Heart left ventricle (tissue), 16 donors: ENCODE results near the gene SPATS2L. TPM values are rescaled to one million over a fixed set of nuclear protein-coding genes. Genes with fewer than 3 reads are reported as not detected.

Experiments used
- ATAC-seq, 4 donors: fragments of 200-7000 bp; cut with Tn5 transposase; one replicate each; pipeline ENCODE4 v1.9.1; 2020 to 2022; ENCODE audit warnings: moderate library complexity in 4 of 4, mild to moderate bottlenecking in 3 of 4, moderate number of reproducible peaks in 1 of 4
- DNase-seq, 5 donors: peaks; one replicate each; pipeline ENCODE4 v3.0.0-alpha.2; 2020
- H3K27ac ChIP-seq, 12 donors: fragments of 200-600 bp; sonication (generic) in 4 of 12; one replicate each; pipeline versions ENCODE4 v1.5.0 to v1.8.0; 2016 to 2022; ENCODE audit warnings: mild to moderate bottlenecking in 2 of 12
- H3K27me3 ChIP-seq, 9 donors: fragments of 200-600 bp; sonication (generic) in 2 of 9; one replicate each; pipeline versions ENCODE4 v1.5.1 to v1.8.0; 2016 to 2022; ENCODE audit warnings: mild to moderate bottlenecking in 3 of 9
- H3K36me3 ChIP-seq, 9 donors: fragments of 200-600 bp; sonication (generic) in 2 of 9; one replicate each; pipeline versions ENCODE4 v1.5.0 to v1.8.0; 2018 to 2022; ENCODE audit warnings: mild to moderate bottlenecking in 2 of 9
- H3K4me1 ChIP-seq, 12 donors: fragments of 200-600 bp; sonication (generic) in 4 of 12; one replicate each; pipeline versions ENCODE4 v1.5.0 to v1.8.0; 2016 to 2022; ENCODE audit warnings: mild to moderate bottlenecking in 3 of 12
- H3K4me3 ChIP-seq, 12 donors: fragments of 200-600 bp; sonication (generic) in 4 of 12; one replicate each; pipeline versions ENCODE4 v1.5.0 to v1.8.0; 2017 to 2022; ENCODE audit warnings: mild to moderate bottlenecking in 9 of 12, moderate library complexity in 4 of 12
- H3K9me3 ChIP-seq, 12 donors: fragments of 200-600 bp; sonication (generic) in 4 of 12; one replicate each; pipeline versions ENCODE4 v1.5.0 to v1.8.0; 2016 to 2022; ENCODE audit warnings: mild to moderate bottlenecking in 1 of 12
- POLR2A ChIP-seq, 2 donors: fragments of 450-650 bp; IDR thresholded peaks; one replicate each; pipeline ENCODE4 v1.6.1; 2017; ENCODE audit warnings: antibody characterized with exemption in 2 of 2, mild to moderate bottlenecking in 2 of 2, moderate library complexity in 2 of 2
- WGBS, 4 donors: extraction: QIAGEN DNeasy Blood & Tissue Kit in 2 of 4; methylation state at CpG; one replicate each; pipeline versions ENCODE4 v1.1.5 to v1.1.7; 2013 to 2018; 5-methylcytosine and 5-hydroxymethylcytosine counted together
- intact Hi-C, 10 donors: fragments of 100-400 bp; cut with DNase I; formaldehyde crosslinking; loops; one replicate each; pipeline versions ENCODE4 v1.11.1 to v1.14.2; 2022
- polyA plus RNA-seq, 2 donors: library from polyadenylated mRNA; stranded (reverse); fragments of 200-250 nt; gene quantifications; one replicate each; pipeline ENCODE4 v1.2.3, GENCODE V29; 2013
- total RNA-seq, 9 donors: library from RNA; depleted of rRNA in 2 of 9; stranded (reverse); fragments of >200 nt in 2 of 9; fragmentation: NEBNext Ultra II Directional in 3 of 9; extraction: Animal tissue kit (Norgen Biotek cat#: 25700) in 3 of 9; gene quantifications; one replicate each; pipeline versions ENCODE4 v1.1.0 to v1.2.4, GENCODE V29; 2016 to 2023
- TF ChIP-seq, protein P1 (sequence below), 12 donors: fragments of 200-600 bp; sonication (generic) in 4 of 12; IDR thresholded peaks; one replicate each; pipeline versions ENCODE4 v1.5.0 to v1.8.0; 2018 to 2022; ENCODE audit warnings: antibody characterized with exemption in 12 of 12, mild to moderate bottlenecking in 5 of 12
- donor health status: ischemic (EF 13 %, LVEDD 7.1; RV severe dilation, severe dysfunction).
- donor health status: healthy with polysubstance abuse.
- donor health status: DM: no; HTN: yes; CAD: no.
- donor health status: DM: no; HTN: no; CAD: no.
- donor health status: ischemic (EF 25% LVEDD 6.9; RV normal size, moderate dysfunction).
- donor health status: ischemic (EF 25% LVEDD 5.7; RV mildly dilated, moderate dysfunction).
- donor health status: healthy.
- donor health status: DM: yes; HTN: yes; CAD: no.
- donor health status: ischemic (EF 35%, LVEDD 5.7; RV mildly dilated, moderate dysfunction).
- donor health status: nonischemic (EF 11% LVEDD 7.7; RV severe dilation, severe dysfunction).
- donor health status: DM: yes; HTN: yes; CAD: no.
- donor health status: PGD.
- donor health status: ischemic (EF 29% LVEDD 5.4; RV normal size, mild dysfunction).
- donor health status: nonischemic (EF 23%, LVEDD 6.1; RV moderate dilation, normal function).

The SPATS2L gene
- total and polyA plus RNA-seq, 11 donors = 34.9 to 177 (median 102) TPM

DNA sequence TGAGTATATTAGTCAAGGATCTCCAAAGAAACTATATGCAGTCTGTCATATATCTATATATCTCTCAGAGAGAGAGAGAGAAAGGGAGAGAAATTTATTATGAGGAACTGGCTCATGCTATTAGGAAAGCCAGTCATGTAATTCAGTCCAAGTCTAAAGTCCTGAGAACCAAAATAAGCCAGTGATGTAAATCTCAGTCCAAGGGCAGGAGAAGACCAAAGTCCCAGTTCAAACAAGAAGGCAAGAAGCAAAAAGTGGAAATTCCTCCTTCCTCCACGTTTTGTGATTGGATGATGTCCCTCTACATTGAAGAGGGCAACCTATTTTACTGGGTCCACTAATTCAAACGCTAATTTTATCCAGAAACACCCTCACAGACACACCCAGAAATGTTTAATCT is 34.2 kb upstream of the SPATS2L start:
- Histone ChIP-seq H3K36me3 (no peaks in the 10 kb centered on the region), H3K4me1 (no peaks in the 10 kb centered on the region), H3K27ac (no peak overlapping the region), H3K4me3 (no peak overlapping the region), H3K27me3 (no peaks in the 10 kb centered on the region), H3K9me3 (no peaks in the 10 kb centered on the region)
- DNase-seq = no peak
- intact Hi-C loops = no loop called here
- no peak for ATAC-seq
- 77 to 81% (median 78%) methylated on average over 2 of the region's 2 CpGs for WGBS, 4 donors
- TF ChIP-seq, protein P1, sequence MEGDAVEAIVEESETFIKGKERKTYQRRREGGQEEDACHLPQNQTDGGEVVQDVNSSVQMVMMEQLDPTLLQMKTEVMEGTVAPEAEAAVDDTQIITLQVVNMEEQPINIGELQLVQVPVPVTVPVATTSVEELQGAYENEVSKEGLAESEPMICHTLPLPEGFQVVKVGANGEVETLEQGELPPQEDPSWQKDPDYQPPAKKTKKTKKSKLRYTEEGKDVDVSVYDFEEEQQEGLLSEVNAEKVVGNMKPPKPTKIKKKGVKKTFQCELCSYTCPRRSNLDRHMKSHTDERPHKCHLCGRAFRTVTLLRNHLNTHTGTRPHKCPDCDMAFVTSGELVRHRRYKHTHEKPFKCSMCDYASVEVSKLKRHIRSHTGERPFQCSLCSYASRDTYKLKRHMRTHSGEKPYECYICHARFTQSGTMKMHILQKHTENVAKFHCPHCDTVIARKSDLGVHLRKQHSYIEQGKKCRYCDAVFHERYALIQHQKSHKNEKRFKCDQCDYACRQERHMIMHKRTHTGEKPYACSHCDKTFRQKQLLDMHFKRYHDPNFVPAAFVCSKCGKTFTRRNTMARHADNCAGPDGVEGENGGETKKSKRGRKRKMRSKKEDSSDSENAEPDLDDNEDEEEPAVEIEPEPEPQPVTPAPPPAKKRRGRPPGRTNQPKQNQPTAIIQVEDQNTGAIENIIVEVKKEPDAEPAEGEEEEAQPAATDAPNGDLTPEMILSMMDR (IDR thresholded peaks at IDR 0.05) = no peak
- no peak for TF ChIP-seq POLR2A (IDR thresholded peaks at IDR 0.05)

- no peaks in the 10 kb centered on the region for H3K36me3 ChIP-seq
- ATAC-seq (no peak), DNase-seq (no peak)
- H3K4me3 ChIP-seq = no peak overlapping the region
- H3K9me3 ChIP-seq = no peaks in the 10 kb centered on the region
- no peak overlapping the region for H3K27ac ChIP-seq
- intact Hi-C loops = no loop called here
- WGBS, 4 donors = 74 to 82% (median 79%) methylated on average over 7 of the region's 7 CpGs
- H3K27me3 ChIP-seq = no peaks in the 10 kb centered on the region
- TF ChIP-seq POLR2A (IDR thresholded peaks at IDR 0.05) = no peak
- TF ChIP-seq, protein P1 (IDR thresholded peaks at IDR 0.05) = no peak
- H3K4me1 ChIP-seq = no peaks in the 10 kb centered on the region
Measured at GRCh38 chr2:200274116-200275075, 32.1 kb upstream of the SPATS2L start.

DNA sequence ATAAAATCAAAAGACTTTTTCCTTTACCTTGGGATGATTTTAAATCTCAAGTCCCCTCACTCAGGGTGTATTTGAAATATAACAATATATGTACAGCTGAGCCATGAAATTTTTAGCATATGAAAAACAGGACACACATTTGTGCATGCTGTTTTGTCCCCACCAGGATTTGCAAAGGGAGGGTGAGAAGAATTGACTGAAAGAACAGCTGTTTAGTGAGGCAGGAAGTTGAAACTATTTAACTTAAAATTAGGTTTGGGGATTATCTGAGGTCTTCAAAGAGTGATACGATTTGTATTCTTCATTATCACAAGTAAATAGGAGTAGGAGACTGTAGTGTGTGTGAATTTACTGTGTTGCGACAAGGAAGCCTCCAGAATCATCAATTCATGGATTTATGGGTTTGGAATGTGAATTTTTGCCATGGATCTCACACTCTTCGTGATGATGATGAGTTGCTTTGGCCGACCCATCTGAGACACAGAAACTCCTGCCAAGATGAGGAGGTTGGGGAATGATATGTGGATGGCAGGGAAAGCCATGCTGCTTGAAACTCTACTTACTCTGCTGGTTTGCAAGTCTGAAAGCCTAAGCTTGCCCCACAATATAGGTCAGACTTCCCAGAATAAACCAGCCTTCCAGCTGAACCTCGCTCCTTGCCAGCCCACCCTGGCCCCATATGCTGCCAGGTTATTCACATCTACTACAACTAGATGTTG is 31.0 kb upstream of the SPATS2L start:
- DNase-seq (no peak), ATAC-seq (no peak)
- H3K4me1 ChIP-seq = no peaks in the 10 kb centered on the region
- intact Hi-C loops = no loop called here
- H3K27ac ChIP-seq = no peak overlapping the region
- no peaks in the 10 kb centered on the region for H3K9me3 ChIP-seq
- no peak for TF ChIP-seq POLR2A (IDR thresholded peaks at IDR 0.05)
- TF ChIP-seq, protein P1 (IDR thresholded peaks at IDR 0.05) = no peak
- no peaks in the 10 kb centered on the region for H3K36me3 ChIP-seq
- 61 to 78% (median 69%) methylated on average over 5 of the region's 5 CpGs for WGBS, 4 donors
- H3K4me3 ChIP-seq = no peak overlapping the region
- no peaks in the 10 kb centered on the region for H3K27me3 ChIP-seq

DNA sequence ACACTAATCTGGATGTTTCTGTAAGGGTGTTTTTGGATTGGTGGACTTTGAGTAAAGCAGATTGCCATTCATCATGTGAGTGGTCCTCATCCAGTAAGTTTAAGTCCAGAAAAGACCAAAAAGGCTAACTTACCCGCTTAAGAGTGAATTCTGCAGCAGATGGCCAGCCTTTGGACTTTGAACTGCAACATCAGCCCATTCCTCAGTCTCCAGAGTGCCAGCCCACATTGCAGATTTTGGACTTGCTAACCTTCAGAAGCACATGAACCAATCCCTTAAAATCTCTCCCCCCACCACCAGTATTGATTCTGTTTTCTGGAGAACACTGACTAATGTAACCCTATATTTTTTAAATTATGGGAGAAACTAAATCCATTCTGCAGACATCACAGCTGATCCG is 30.0 kb upstream of the SPATS2L start:
- ATAC-seq (no peak), DNase-seq (no peak)
- 92 to 95% (median 94%) methylated on average over 2 of the region's 2 CpGs for WGBS, 4 donors
- Histone ChIP-seq H3K4me3 (no peak overlapping the region), H3K4me1 (no peaks in the 10 kb centered on the region), H3K27me3 (no peaks in the 10 kb centered on the region), H3K27ac (no peak overlapping the region), H3K9me3 (no peaks in the 10 kb centered on the region), H3K36me3 (no peaks in the 10 kb centered on the region)
- intact Hi-C loops = no loop called here
- TF ChIP-seq, protein P1 (IDR thresholded peaks at IDR 0.05) = no peak
- TF ChIP-seq POLR2A (IDR thresholded peaks at IDR 0.05) = no peak
